Neural cell (in vitro differentiated cells): ENCODE results near the gene ODAPH.

ENCODE experiments used
- EP300 ChIP-seq: fragments of 450-650 bp; conservative IDR thresholded peaks from 2 replicates; pipeline ENCODE4 v1.6.1; 2014; ENCODE audit warnings: antibody characterized with exemption, mild to moderate bottlenecking, moderate library complexity; ENCODE audit not compliant: poor library complexity, severe bottlenecking
- EZH2 ChIP-seq: fragments of 200-600, 300-800 bp; shearing (Covaris generic), sonication (generic); IDR thresholded peaks from 2 replicates; pipeline ENCODE4 v1.6.1; 2014; ENCODE audit warnings: antibody characterized with exemption, low read length, borderline replicate concordance, mild to moderate bottlenecking; ENCODE audit not compliant: insufficient read depth, poor library complexity, severe bottlenecking
- POLR2AphosphoS5 ChIP-seq: IDR thresholded peaks from 2 replicates; pipeline ENCODE4 v1.6.1; 2012
- TAF1 ChIP-seq: IDR thresholded peaks from 2 replicates; pipeline ENCODE4 v1.6.1; 2012; ENCODE audit warnings: low read depth
- TF ChIP-seq, protein P1 (sequence below): fragments of 450-650 bp; IDR thresholded peaks from 2 replicates; pipeline ENCODE4 v1.5.1; 2014; ENCODE audit warnings: antibody characterized with exemption, mild to moderate bottlenecking, moderate library complexity; ENCODE audit not compliant: poor library complexity, severe bottlenecking
- TF ChIP-seq, protein P2 (sequence below): IDR thresholded peaks from 2 replicates; pipeline ENCODE4 v1.6.1; 2012; ENCODE audit warnings: borderline replicate concordance

DNA sequence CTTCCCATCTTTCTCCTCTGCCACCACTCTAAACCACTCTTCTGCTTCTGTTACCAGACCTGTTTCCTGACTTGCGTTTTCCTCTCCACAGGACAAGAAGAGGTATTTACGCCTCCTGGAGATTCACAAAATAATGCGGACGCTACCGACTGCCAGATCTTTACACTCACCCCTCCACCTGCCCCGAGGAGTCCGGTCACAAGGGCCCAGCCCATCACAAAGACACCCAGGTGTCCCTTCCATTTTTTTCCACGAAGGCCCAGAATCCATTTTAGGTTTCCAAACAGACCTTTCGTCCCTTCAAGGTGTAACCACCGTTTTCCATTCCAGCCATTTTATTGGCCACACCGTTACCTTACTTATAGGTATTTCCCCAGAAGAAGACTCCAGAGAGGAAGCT is 8.2 kb downstream of the ODAPH start:
- TF ChIP-seq EZH2 (no peak), EP300 (no peak), TAF1 (no peak), POLR2AphosphoS5 (no peak)
- TF ChIP-seq, protein P1, sequence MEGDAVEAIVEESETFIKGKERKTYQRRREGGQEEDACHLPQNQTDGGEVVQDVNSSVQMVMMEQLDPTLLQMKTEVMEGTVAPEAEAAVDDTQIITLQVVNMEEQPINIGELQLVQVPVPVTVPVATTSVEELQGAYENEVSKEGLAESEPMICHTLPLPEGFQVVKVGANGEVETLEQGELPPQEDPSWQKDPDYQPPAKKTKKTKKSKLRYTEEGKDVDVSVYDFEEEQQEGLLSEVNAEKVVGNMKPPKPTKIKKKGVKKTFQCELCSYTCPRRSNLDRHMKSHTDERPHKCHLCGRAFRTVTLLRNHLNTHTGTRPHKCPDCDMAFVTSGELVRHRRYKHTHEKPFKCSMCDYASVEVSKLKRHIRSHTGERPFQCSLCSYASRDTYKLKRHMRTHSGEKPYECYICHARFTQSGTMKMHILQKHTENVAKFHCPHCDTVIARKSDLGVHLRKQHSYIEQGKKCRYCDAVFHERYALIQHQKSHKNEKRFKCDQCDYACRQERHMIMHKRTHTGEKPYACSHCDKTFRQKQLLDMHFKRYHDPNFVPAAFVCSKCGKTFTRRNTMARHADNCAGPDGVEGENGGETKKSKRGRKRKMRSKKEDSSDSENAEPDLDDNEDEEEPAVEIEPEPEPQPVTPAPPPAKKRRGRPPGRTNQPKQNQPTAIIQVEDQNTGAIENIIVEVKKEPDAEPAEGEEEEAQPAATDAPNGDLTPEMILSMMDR, result no peak
- TF ChIP-seq, protein P2, sequence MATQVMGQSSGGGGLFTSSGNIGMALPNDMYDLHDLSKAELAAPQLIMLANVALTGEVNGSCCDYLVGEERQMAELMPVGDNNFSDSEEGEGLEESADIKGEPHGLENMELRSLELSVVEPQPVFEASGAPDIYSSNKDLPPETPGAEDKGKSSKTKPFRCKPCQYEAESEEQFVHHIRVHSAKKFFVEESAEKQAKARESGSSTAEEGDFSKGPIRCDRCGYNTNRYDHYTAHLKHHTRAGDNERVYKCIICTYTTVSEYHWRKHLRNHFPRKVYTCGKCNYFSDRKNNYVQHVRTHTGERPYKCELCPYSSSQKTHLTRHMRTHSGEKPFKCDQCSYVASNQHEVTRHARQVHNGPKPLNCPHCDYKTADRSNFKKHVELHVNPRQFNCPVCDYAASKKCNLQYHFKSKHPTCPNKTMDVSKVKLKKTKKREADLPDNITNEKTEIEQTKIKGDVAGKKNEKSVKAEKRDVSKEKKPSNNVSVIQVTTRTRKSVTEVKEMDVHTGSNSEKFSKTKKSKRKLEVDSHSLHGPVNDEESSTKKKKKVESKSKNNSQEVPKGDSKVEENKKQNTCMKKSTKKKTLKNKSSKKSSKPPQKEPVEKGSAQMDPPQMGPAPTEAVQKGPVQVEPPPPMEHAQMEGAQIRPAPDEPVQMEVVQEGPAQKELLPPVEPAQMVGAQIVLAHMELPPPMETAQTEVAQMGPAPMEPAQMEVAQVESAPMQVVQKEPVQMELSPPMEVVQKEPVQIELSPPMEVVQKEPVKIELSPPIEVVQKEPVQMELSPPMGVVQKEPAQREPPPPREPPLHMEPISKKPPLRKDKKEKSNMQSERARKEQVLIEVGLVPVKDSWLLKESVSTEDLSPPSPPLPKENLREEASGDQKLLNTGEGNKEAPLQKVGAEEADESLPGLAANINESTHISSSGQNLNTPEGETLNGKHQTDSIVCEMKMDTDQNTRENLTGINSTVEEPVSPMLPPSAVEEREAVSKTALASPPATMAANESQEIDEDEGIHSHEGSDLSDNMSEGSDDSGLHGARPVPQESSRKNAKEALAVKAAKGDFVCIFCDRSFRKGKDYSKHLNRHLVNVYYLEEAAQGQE, result no peak
